ENCODE measurements around the gene PDF.
A peak's percentile ranks its signal among the peaks of the same experiment; 100 is the strongest.

The PDF gene

GRCh38 chr16:69322343-69322742 lies 8.0 kb downstream of the PDF start:
- no peak overlapping the region for H3K27ac ChIP-seq
- H3K4me3 ChIP-seq, result no peak overlapping the region

GRCh38 chr16:69321080-69321479 lies 9.3 kb downstream of the PDF start:
- no peak for TF ChIP-seq CTCF (IDR thresholded peaks at IDR 0.05)
- peak; percentile 65 for DNase-seq (ENCODE audit: low spot score)
- Histone ChIP-seq H3K27ac (no peak overlapping the region), H3K4me3 (no peak overlapping the region)

More at GRCh38 chr16:69322343-69322742, 8.0 kb downstream of the PDF start:
- TF ChIP-seq CTCF (IDR thresholded peaks at IDR 0.05), result no peak
- DNase-seq (ENCODE audit: low spot score), result no peak

GRCh38 chr16:69320740-69321073 lies 9.7 kb downstream of the PDF start:
- DNase-seq (ENCODE audit: low spot score), result no peak
- Histone ChIP-seq H3K27ac (no peak overlapping the region), H3K4me3 (no peak overlapping the region)
- no peak for TF ChIP-seq CTCF (IDR thresholded peaks at IDR 0.05)

- Histone ChIP-seq H3K4me3 (no peak overlapping the region), H3K27ac (no peak overlapping the region)
- peak; percentile 62 for DNase-seq (ENCODE audit: low spot score)
- no peak for TF ChIP-seq CTCF (IDR thresholded peaks at IDR 0.05)
Observed at GRCh38 chr16:69319826-69320739, 10.3 kb downstream of the PDF start.

- Histone ChIP-seq H3K4me3 (no peak overlapping the region), H3K27ac (no peak overlapping the region)
- no peak for TF ChIP-seq CTCF (IDR thresholded peaks at IDR 0.05)
- peak; percentile 50 for DNase-seq (ENCODE audit: low spot score)
Observed at GRCh38 chr16:69319381-69319780, 11.0 kb downstream of the PDF start.

GRCh38 chr16:69318911-69319289 lies 11.5 kb downstream of the PDF start:
- no peak for TF ChIP-seq CTCF (IDR thresholded peaks at IDR 0.05)
- H3K27ac ChIP-seq, result no peak overlapping the region
- no peak for DNase-seq (ENCODE audit: low spot score)
- no peak overlapping the region for H3K4me3 ChIP-seq

All from coronary artery (tissue), 2 donors.